ENCODE data around the gene KCNQ1.

KCNQ1 gene

DNA sequence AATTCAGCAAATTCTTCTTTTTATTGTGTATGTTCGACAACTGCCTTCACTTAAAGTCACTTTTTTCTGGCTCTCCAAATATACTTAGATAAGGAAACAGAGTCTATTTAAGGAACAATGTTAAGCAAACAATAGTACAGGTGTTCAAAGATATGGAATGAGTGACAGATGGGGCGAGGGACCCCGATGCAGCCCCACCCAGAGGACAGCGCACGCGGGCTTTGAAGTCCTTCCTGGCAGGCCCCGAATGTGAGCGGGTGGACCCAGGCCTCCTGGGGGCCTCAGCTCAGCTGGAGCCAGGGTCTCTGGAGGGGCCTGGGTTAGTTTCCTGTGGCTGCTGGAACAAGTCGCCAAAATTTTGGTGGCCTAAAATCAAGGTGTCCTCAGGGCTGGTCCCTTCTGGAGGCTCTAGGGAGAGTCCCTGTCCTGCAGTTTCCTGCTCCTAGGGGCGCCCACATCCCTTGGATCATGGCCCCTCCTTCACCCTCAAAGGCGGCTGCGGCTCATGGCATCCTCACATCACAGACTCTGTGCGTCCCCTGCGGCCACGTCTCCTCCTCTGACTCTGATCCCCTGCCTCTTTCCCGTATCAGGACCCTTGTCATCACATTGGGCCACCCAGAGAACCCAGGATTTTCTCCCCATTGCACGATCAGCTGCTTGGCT is 295.6 kb downstream of the KCNQ1 start:
- Histone ChIP-seq H3K27me3 (ENCODE audit: low read depth, low read length) (no peaks in the 10 kb centered on the region), H3K27ac (ENCODE audit: low read length) (no peak overlapping the region), H3K36me3 (ENCODE audit: control insufficient read depth in 1 of 2, insufficient read depth in 2 of 2, low read length in 2 of 2) (no peaks in the 10 kb centered on the region)

DNA sequence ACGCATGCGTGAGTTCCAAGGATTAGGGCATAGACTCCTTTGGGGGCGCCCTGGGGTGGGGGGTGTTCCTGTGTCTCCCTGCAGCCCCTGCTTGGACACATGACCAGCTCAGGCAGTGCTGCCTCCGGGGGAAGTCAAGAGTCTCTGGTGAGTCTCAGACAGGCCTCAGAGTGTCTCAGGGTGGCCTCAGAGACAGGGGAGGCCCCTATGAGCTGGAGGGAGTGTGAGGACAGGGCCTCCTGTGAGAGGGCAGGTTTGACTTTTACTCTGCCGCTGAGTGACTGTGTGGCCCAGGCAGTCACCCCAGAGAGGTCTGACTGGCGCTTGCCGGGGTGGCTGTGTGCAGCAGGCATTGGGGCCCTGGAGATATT is 296.2 kb downstream of the KCNQ1 start:
- H3K36me3 ChIP-seq (ENCODE audit: control insufficient read depth in 1 of 2, insufficient read depth in 2 of 2, low read length in 2 of 2), result no peaks in the 10 kb centered on the region
- no peak overlapping the region for H3K27ac ChIP-seq (ENCODE audit: low read length)
- H3K4me3 ChIP-seq (ENCODE audit: low read depth in 1 of 2, low read length in 2 of 2), result no peak overlapping the region
- no peaks in the 10 kb centered on the region for H3K27me3 ChIP-seq (ENCODE audit: low read depth, low read length)
- no peaks in the 10 kb centered on the region for H3K9me3 ChIP-seq (ENCODE audit: control insufficient read depth in 1 of 2, low read length in 2 of 2)
- peaks cover 0 to 9% of the 10 kb centered on the region in 2 donors for H3K4me1 ChIP-seq (ENCODE audit: control insufficient read depth in 1 of 2, insufficient read depth in 2 of 2, low read length in 2 of 2)

More for the DNA sequence above, 295.6 kb downstream of the KCNQ1 start:
- Histone ChIP-seq H3K9me3 (ENCODE audit: control insufficient read depth in 1 of 2, low read length in 2 of 2) (no peaks in the 10 kb centered on the region), H3K4me3 (ENCODE audit: low read depth in 1 of 2, low read length in 2 of 2) (no peak overlapping the region), H3K4me1 (ENCODE audit: control insufficient read depth in 1 of 2, insufficient read depth in 2 of 2, low read length in 2 of 2) (peaks cover 0 to 9% of the 10 kb centered on the region in 2 donors)

DNA sequence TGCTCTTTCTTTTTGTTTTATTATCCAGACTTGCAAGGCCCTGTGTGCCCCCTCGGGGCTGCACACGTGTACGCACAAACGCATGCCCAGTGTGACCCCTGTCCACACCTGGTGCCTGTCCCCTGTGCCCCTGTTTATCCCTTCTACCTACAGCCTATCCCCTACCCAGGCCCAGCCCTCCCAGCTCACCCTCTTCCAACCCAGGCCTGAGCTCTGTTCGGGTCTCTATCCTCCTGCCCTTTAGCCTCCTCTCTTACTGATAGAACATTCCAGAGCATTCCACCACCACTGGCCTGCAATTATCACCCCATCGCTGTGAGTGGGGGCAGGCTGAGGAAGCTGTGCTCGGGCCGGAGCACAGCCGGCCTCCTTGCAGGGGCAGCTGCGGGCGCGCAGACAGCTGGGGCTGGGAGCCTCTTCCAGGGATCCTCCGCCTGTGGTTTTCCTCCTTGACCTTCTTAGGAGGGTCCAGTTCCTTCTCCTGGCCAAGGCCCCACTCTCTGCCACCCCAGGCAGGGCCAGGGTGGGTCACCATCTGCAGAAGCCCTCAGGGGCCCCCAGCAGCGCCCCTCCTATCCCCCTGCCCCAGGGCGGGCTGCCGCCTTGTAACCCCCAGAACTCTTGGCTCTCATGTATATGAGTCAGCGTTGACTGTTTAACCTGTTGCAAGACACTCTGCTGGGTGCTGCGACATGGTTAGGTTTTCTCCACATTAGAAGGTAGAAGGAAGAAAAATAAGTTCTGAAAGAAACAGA is 296.7 kb downstream of the KCNQ1 start:
- Histone ChIP-seq H3K27ac (ENCODE audit: low read length) (peak overlapping the region; percentile 8), H3K27me3 (ENCODE audit: low read depth, low read length) (no peaks in the 10 kb centered on the region), H3K4me3 (ENCODE audit: low read depth in 1 of 2, low read length in 2 of 2) (no peak overlapping the region), H3K36me3 (ENCODE audit: control insufficient read depth in 1 of 2, insufficient read depth in 2 of 2, low read length in 2 of 2) (no peaks in the 10 kb centered on the region), H3K9me3 (ENCODE audit: control insufficient read depth in 1 of 2, low read length in 2 of 2) (no peaks in the 10 kb centered on the region), H3K4me1 (ENCODE audit: control insufficient read depth in 1 of 2, insufficient read depth in 2 of 2, low read length in 2 of 2) (peaks cover 0 to 9% of the 10 kb centered on the region in 2 donors)

- peaks cover 0 to 9% of the 10 kb centered on the region in 2 donors for H3K4me1 ChIP-seq (ENCODE audit: control insufficient read depth in 1 of 2, insufficient read depth in 2 of 2, low read length in 2 of 2)
- H3K27me3 ChIP-seq (ENCODE audit: low read depth, low read length), result no peaks in the 10 kb centered on the region
- H3K36me3 ChIP-seq (ENCODE audit: control insufficient read depth in 1 of 2, insufficient read depth in 2 of 2, low read length in 2 of 2), result no peaks in the 10 kb centered on the region
- H3K9me3 ChIP-seq (ENCODE audit: control insufficient read depth in 1 of 2, low read length in 2 of 2), result no peaks in the 10 kb centered on the region
- no peak overlapping the region for H3K27ac ChIP-seq (ENCODE audit: low read length)
- H3K4me3 ChIP-seq (ENCODE audit: low read depth in 1 of 2, low read length in 2 of 2), result no peak overlapping the region
Observed at GRCh38 chr11:2742201-2742600, 297.4 kb downstream of the KCNQ1 start.

GRCh38 chr11:2742611-2743426 is 298.0 kb downstream of the KCNQ1 start:
- no peak overlapping the region for H3K27ac ChIP-seq (ENCODE audit: low read length)
- H3K27me3 ChIP-seq (ENCODE audit: low read depth, low read length), result no peaks in the 10 kb centered on the region
- peaks cover 0 to 5% of the 10 kb centered on the region in 2 donors for H3K4me1 ChIP-seq (ENCODE audit: control insufficient read depth in 1 of 2, insufficient read depth in 2 of 2, low read length in 2 of 2)
- no peaks in the 10 kb centered on the region for H3K9me3 ChIP-seq (ENCODE audit: control insufficient read depth in 1 of 2, low read length in 2 of 2)
- no peaks in the 10 kb centered on the region for H3K36me3 ChIP-seq (ENCODE audit: control insufficient read depth in 1 of 2, insufficient read depth in 2 of 2, low read length in 2 of 2)
- H3K4me3 ChIP-seq (ENCODE audit: low read depth in 1 of 2, low read length in 2 of 2), result no peak overlapping the region

DNA sequence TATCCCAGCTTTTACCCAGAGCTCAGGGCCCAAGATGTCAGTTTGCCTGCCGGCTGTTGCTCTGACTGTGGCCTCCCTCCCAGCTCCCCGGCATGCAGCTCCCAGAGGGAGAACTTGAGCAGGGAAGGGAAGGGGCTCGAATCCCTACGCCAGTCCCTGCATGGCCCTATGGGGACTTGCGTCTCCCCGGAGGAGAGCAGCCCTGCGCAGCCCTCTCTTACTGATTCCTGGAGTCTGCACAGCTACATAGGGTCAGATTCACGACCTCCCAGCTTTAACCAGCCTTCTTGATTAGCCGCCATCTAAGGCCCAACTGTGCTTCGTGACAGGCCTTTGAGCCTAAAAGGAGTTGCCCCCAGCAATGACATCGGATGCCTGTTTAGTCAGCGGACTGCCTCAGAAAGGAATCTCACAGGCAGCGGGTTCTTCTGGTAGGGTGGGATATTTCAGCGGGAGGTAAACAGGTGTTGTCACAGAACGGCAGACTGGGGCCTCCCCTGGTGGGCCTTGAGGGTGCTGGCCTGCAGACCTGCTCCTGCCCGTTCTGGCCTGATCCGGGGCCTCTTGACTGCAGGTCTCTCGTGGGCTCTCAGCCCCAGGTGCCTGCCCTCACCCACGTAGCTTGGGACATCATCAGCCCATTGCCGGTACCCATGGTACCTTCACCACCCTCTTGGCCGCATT is 298.8 kb downstream of the KCNQ1 start:
- H3K27me3 ChIP-seq (ENCODE audit: low read depth, low read length), result no peaks in the 10 kb centered on the region
- H3K9me3 ChIP-seq (ENCODE audit: control insufficient read depth in 1 of 2, low read length in 2 of 2), result no peaks in the 10 kb centered on the region
- no peaks in the 10 kb centered on the region for H3K36me3 ChIP-seq (ENCODE audit: control insufficient read depth in 1 of 2, insufficient read depth in 2 of 2, low read length in 2 of 2)
- no peak overlapping the region for H3K4me3 ChIP-seq (ENCODE audit: low read depth in 1 of 2, low read length in 2 of 2)
- H3K27ac ChIP-seq (ENCODE audit: low read length), result no peak overlapping the region
- H3K4me1 ChIP-seq (ENCODE audit: control insufficient read depth in 1 of 2, insufficient read depth in 2 of 2, low read length in 2 of 2), result peaks cover 0 to 3% of the 10 kb centered on the region in 2 donors

DNA sequence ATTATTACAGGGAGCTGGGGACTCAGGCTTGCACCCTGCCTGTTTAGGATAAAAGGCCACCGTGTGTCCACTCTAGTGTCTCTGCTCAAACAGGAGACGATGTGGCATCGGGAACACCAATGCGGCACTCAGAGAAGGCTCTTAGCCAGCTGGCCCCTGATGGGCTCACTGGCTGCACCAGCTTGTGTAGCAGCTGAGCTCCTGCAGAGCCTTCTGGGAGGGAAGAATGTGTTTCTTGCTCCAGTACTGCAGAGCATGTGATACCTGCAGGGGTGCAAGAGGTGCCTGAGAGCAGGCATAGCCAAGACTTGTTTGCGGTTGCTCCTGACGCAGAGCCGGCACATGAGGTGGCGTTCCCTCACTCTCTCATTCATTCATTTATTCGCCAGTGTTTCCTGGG is 299.4 kb downstream of the KCNQ1 start:
- Histone ChIP-seq H3K36me3 (ENCODE audit: control insufficient read depth in 1 of 2, insufficient read depth in 2 of 2, low read length in 2 of 2) (no peaks in the 10 kb centered on the region), H3K4me1 (ENCODE audit: control insufficient read depth in 1 of 2, insufficient read depth in 2 of 2, low read length in 2 of 2) (peaks cover 0 to 3% of the 10 kb centered on the region in 2 donors), H3K4me3 (ENCODE audit: low read depth in 1 of 2, low read length in 2 of 2) (no peak overlapping the region), H3K9me3 (ENCODE audit: control insufficient read depth in 1 of 2, low read length in 2 of 2) (no peaks in the 10 kb centered on the region), H3K27ac (ENCODE audit: low read length) (no peak overlapping the region), H3K27me3 (ENCODE audit: low read depth, low read length) (no peaks in the 10 kb centered on the region)

DNA sequence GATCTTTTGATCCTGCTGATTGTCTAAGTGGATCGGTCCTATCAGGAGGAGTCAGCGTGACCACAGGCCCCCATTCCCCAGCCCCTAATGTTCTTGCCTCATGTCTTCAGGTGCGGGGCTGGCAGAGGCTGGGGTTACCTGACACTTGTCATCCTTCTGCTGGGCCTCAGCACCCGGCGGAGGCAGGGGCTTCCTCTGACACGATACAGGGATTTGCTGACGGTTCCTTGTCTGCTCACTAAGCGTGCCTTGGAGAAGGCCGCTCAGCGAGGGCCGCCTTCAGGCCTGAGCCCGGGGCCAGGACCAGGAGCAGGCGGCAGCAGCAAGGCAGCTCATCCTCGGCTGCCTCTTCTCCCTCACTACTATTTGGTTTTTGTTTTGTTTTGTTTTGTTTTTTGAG is 300.7 kb downstream of the KCNQ1 start:
- Histone ChIP-seq H3K36me3 (ENCODE audit: control insufficient read depth in 1 of 2, insufficient read depth in 2 of 2, low read length in 2 of 2) (no peaks in the 10 kb centered on the region), H3K4me1 (ENCODE audit: control insufficient read depth in 1 of 2, insufficient read depth in 2 of 2, low read length in 2 of 2) (peaks cover 0 to 3% of the 10 kb centered on the region in 2 donors), H3K27me3 (ENCODE audit: low read depth, low read length) (no peaks in the 10 kb centered on the region), H3K27ac (ENCODE audit: low read length) (no peak overlapping the region), H3K4me3 (ENCODE audit: low read depth in 1 of 2, low read length in 2 of 2) (no peak overlapping the region), H3K9me3 (ENCODE audit: control insufficient read depth in 1 of 2, low read length in 2 of 2) (no peaks in the 10 kb centered on the region)

- H3K27ac ChIP-seq (ENCODE audit: low read length), result no peak overlapping the region
- H3K27me3 ChIP-seq (ENCODE audit: low read depth, low read length), result no peaks in the 10 kb centered on the region
- peaks cover 0 to 3% of the 10 kb centered on the region in 2 donors for H3K4me1 ChIP-seq (ENCODE audit: control insufficient read depth in 1 of 2, insufficient read depth in 2 of 2, low read length in 2 of 2)
- no peaks in the 10 kb centered on the region for H3K9me3 ChIP-seq (ENCODE audit: control insufficient read depth in 1 of 2, low read length in 2 of 2)
- H3K4me3 ChIP-seq (ENCODE audit: low read depth in 1 of 2, low read length in 2 of 2), result no peak overlapping the region
- H3K36me3 ChIP-seq (ENCODE audit: control insufficient read depth in 1 of 2, insufficient read depth in 2 of 2, low read length in 2 of 2), result no peaks in the 10 kb centered on the region
Observed at GRCh38 chr11:2746401-2747247, 301.8 kb downstream of the KCNQ1 start.

- no peaks in the 10 kb centered on the region for H3K27me3 ChIP-seq (ENCODE audit: low read depth, low read length)
- H3K4me1 ChIP-seq (ENCODE audit: control insufficient read depth in 1 of 2, insufficient read depth in 2 of 2, low read length in 2 of 2), result no peaks in the 10 kb centered on the region
- H3K36me3 ChIP-seq (ENCODE audit: control insufficient read depth in 1 of 2, insufficient read depth in 2 of 2, low read length in 2 of 2), result no peaks in the 10 kb centered on the region
- H3K27ac ChIP-seq (ENCODE audit: low read length), result no peak overlapping the region
- H3K9me3 ChIP-seq (ENCODE audit: control insufficient read depth in 1 of 2, low read length in 2 of 2), result no peaks in the 10 kb centered on the region
- no peak overlapping the region for H3K4me3 ChIP-seq (ENCODE audit: low read depth in 1 of 2, low read length in 2 of 2)
Observed at GRCh38 chr11:2747248-2748027, 302.6 kb downstream of the KCNQ1 start.

Measured in muscle layer of duodenum (tissue), 2 donors.